Parathyroid adenoma (tissue), 2 donors: ENCODE results near the gene GPR21.

Source experiments
- H2AFZ ChIP-seq: fragments of 300-600 bp; sonication (generic); one replicate; pipeline ENCODE4 v1.7.0; 2017; ENCODE audit warnings: antibody characterized with exemption, mild to moderate bottlenecking
- H3K27ac ChIP-seq: fragments of 300-600 bp; sonication (generic); one replicate; pipeline ENCODE4 v1.7.0; 2017
- H3K27me3 ChIP-seq: fragments of 300-600 bp; sonication (generic); one replicate; pipeline ENCODE4 v1.7.0; 2017; ENCODE audit warnings: low read length; ENCODE audit not compliant: control insufficient read depth, insufficient read depth
- H3K36me3 ChIP-seq: fragments of 300-600 bp; sonication (generic); one replicate; pipeline ENCODE4 v1.7.0; 2017; ENCODE audit warnings: low read length; ENCODE audit not compliant: control insufficient read depth, insufficient read depth
- H3K4me1 ChIP-seq: fragments of 300-600 bp; sonication (generic); one replicate; pipeline ENCODE4 v1.7.0; 2017; ENCODE audit warnings: control low read depth
- H3K4me2 ChIP-seq: fragments of 300-600 bp; sonication (generic); one replicate; pipeline ENCODE4 v1.7.0; 2017; ENCODE audit warnings: low read length
- H3K4me3 ChIP-seq: fragments of 300-600 bp; sonication (generic); one replicate; pipeline ENCODE4 v1.7.0; 2017; ENCODE audit warnings: low read depth, low read length
- H3K79me2 ChIP-seq: fragments of 300-600 bp; sonication (generic); one replicate; pipeline ENCODE4 v1.7.0; 2017; ENCODE audit warnings: control low read depth
- H3K9ac ChIP-seq: fragments of 300-600 bp; sonication (generic); one replicate; pipeline ENCODE4 v1.7.0; 2017; ENCODE audit warnings: mild to moderate bottlenecking
- H3K9me3 ChIP-seq: fragments of 300-600 bp; sonication (generic); one replicate; pipeline ENCODE4 v1.7.0; 2017; ENCODE audit warnings: low read length; ENCODE audit not compliant: control insufficient read depth
- CTCF ChIP-seq: fragments of 300-600 bp; sonication (generic); IDR thresholded peaks from one replicate; pipeline ENCODE4 v1.7.0; 2017; ENCODE audit warnings: antibody characterized with exemption, mild to moderate bottlenecking
- donor health status: primary hyperparathyroidism.

GPR21 gene

GRCh38 chr9:123003466-123003865 is 30.0 kb upstream of the GPR21 start:
- Histone ChIP-seq H3K27ac (no peak overlapping the region), H3K79me2 (no peaks in the 10 kb centered on the region), H3K36me3 (no peaks in the 10 kb centered on the region), H2AFZ (no peak overlapping the region), H3K4me1 (no peaks in the 10 kb centered on the region), H3K9ac (no peak overlapping the region), H3K4me2 (no peak overlapping the region), H3K27me3 (no peaks in the 10 kb centered on the region), H3K9me3 (no peaks in the 10 kb centered on the region), H3K4me3 (no peak overlapping the region)
- no peak for TF ChIP-seq CTCF

GRCh38 chr9:123005964-123006363 is 27.5 kb upstream of the GPR21 start:
- H3K27me3 ChIP-seq, result no peaks in the 10 kb centered on the region
- no peak overlapping the region for H3K9ac ChIP-seq
- H2AFZ ChIP-seq, result no peak overlapping the region
- H3K4me2 ChIP-seq, result no peak overlapping the region
- H3K9me3 ChIP-seq, result no peaks in the 10 kb centered on the region
- H3K27ac ChIP-seq, result no peak overlapping the region
- H3K79me2 ChIP-seq, result no peaks in the 10 kb centered on the region
- no peak for TF ChIP-seq CTCF
- no peaks in the 10 kb centered on the region for H3K36me3 ChIP-seq
- H3K4me1 ChIP-seq, result no peaks in the 10 kb centered on the region
- no peak overlapping the region for H3K4me3 ChIP-seq

GRCh38 chr9:123007269-123007668 is 26.2 kb upstream of the GPR21 start:
- Histone ChIP-seq H2AFZ (no peak overlapping the region), H3K27me3 (no peaks in the 10 kb centered on the region), H3K4me3 (no peak overlapping the region), H3K9ac (no peak overlapping the region), H3K79me2 (no peaks in the 10 kb centered on the region), H3K4me2 (no peak overlapping the region), H3K9me3 (no peaks in the 10 kb centered on the region), H3K36me3 (no peaks in the 10 kb centered on the region), H3K27ac (no peak overlapping the region), H3K4me1 (no peaks in the 10 kb centered on the region)
- no peak for TF ChIP-seq CTCF

GRCh38 chr9:123008909-123009308 is 24.6 kb upstream of the GPR21 start:
- H3K36me3 ChIP-seq, result no peaks in the 10 kb centered on the region
- no peak for TF ChIP-seq CTCF

GRCh38 chr9:123011380-123011779 is 22.1 kb upstream of the GPR21 start:
- Histone ChIP-seq H3K4me3 (no peak overlapping the region), H3K79me2 (no peaks in the 10 kb centered on the region), H3K9me3 (no peaks in the 10 kb centered on the region), H3K27me3 (no peaks in the 10 kb centered on the region), H3K36me3 (no peaks in the 10 kb centered on the region), H3K4me2 (no peak overlapping the region), H3K27ac (no peak overlapping the region), H3K9ac (no peak overlapping the region), H3K4me1 (no peaks in the 10 kb centered on the region), H2AFZ (no peak overlapping the region)
- no peak for TF ChIP-seq CTCF

More at GRCh38 chr9:123008909-123009308, 24.6 kb upstream of the GPR21 start:
- no peaks in the 10 kb centered on the region for H3K9me3 ChIP-seq
- no peak overlapping the region for H2AFZ ChIP-seq
- no peak overlapping the region for H3K4me3 ChIP-seq
- H3K9ac ChIP-seq, result no peak overlapping the region
- no peaks in the 10 kb centered on the region for H3K79me2 ChIP-seq
- H3K4me1 ChIP-seq, result no peaks in the 10 kb centered on the region
- no peak overlapping the region for H3K4me2 ChIP-seq
- H3K27ac ChIP-seq, result no peak overlapping the region
- H3K27me3 ChIP-seq, result no peaks in the 10 kb centered on the region
